ENCODE data around the gene IL13. TPM values are rescaled to one million over a fixed set of nuclear protein-coding genes. Genes with fewer than 3 reads are reported as not detected.
A peak's percentile ranks its signal among the peaks of the same experiment; 100 is the strongest.

Gene IL13
- total RNA-seq, 1 donor from 2014 or later = not detected

DNA sequence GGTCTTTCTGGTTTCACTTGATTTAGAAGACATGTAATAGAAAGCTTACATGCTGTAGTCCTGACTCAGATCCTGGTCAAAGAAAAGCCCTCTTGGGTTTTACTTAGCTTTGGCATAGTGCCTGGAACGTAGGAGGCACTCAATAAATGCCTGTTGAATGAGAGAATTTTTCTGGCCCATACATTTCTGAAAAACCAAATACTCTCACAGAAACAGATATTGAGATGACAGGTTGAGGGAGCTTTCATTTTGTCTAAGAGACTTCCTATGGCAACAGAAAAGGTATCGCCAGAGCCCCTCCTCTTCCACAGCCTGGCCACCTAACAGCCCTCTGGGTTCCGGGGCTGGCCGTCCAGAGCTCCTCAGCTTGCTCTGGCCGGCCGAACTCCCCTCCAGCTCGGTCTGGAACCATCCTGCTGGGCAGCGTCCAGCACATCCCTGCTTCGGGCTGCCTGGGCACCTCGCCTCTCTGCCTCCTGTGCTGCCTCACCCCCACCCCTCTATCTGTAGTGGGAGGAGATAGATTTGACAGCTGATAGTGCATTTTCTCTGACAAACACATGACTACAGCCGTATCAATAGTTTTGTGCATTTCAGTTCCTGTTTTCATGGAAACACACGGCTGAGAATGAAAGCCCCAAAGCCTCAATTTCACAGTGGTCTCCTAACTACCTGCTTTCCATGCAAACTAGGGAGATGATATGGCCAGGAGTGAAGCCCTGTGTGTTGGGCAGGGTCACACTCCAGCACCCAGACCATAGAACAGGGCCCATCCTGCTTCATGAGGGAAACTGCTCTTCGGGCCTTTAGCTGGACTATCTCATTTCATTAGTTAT lies 16.9 kb downstream of the IL13 start:
- Mint-ChIP-seq H3K27me3 (ENCODE audit: unreplicated experiment) (peaks cover 4% of the 10 kb centered on the region), H3K36me3 (ENCODE audit: unreplicated experiment) (peaks cover 6% of the 10 kb centered on the region), H3K9me3 (ENCODE audit: unreplicated experiment) (peaks cover 1% of the 10 kb centered on the region), H3K27ac (ENCODE audit: unreplicated experiment) (no peak overlapping the region), H3K4me1 (ENCODE audit: low read depth, unreplicated experiment) (peaks cover 27% of the 10 kb centered on the region), H3K4me3 (ENCODE audit: unreplicated experiment) (no peak overlapping the region)
- TF ChIP-seq CTCF (IDR thresholded peaks at IDR 0.05; ENCODE audit: partially characterized antibody, unreplicated experiment) = no peak
- no peak for DNase-seq

GRCh38 chr5:132675936-132676689 lies 18.1 kb downstream of the IL13 start:
- TF ChIP-seq CTCF (IDR thresholded peaks at IDR 0.05; ENCODE audit: partially characterized antibody, unreplicated experiment) = no peak
- H3K27me3 Mint-ChIP-seq (ENCODE audit: unreplicated experiment) = peaks cover 4% of the 10 kb centered on the region
- peaks cover 28% of the 10 kb centered on the region for H3K4me1 Mint-ChIP-seq (ENCODE audit: low read depth, unreplicated experiment)
- peaks cover 8% of the 10 kb centered on the region for H3K9me3 Mint-ChIP-seq (ENCODE audit: unreplicated experiment)
- no peak overlapping the region for H3K27ac Mint-ChIP-seq (ENCODE audit: unreplicated experiment)
- H3K4me3 Mint-ChIP-seq (ENCODE audit: unreplicated experiment) = no peak overlapping the region
- H3K36me3 Mint-ChIP-seq (ENCODE audit: unreplicated experiment) = peaks cover 15% of the 10 kb centered on the region
- no peak for DNase-seq

DNA sequence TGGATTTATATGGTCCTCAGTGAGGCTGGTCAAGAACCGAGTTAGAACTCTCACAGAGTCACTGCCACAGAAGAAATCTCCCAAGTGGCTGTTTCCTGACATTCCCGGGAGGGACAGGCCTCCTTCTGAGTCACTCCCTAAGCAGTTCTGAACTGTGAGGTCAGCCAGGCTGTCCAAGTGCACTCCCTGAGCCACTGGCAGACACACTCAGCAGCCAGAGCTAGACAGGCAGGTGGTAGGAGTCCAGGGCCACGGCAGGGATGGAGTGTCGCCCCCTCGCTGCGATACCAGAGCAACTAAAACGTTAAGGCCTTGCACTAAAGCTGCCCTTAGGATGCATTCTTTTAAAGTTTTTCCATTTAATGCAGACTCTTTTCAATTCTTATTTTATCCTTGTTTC lies 19.2 kb downstream of the IL13 start:
- H3K9me3 Mint-ChIP-seq (ENCODE audit: unreplicated experiment) = peaks cover 8% of the 10 kb centered on the region
- H3K4me1 Mint-ChIP-seq (ENCODE audit: low read depth, unreplicated experiment) = peaks cover 28% of the 10 kb centered on the region
- H3K27ac Mint-ChIP-seq (ENCODE audit: unreplicated experiment) = no peak overlapping the region
- no peak overlapping the region for H3K4me3 Mint-ChIP-seq (ENCODE audit: unreplicated experiment)
- peaks cover 16% of the 10 kb centered on the region for H3K36me3 Mint-ChIP-seq (ENCODE audit: unreplicated experiment)
- TF ChIP-seq CTCF (IDR thresholded peaks at IDR 0.05; ENCODE audit: partially characterized antibody, unreplicated experiment) = no peak
- peak; percentile 53 for DNase-seq
- peaks cover 7% of the 10 kb centered on the region for H3K27me3 Mint-ChIP-seq (ENCODE audit: unreplicated experiment)

DNA sequence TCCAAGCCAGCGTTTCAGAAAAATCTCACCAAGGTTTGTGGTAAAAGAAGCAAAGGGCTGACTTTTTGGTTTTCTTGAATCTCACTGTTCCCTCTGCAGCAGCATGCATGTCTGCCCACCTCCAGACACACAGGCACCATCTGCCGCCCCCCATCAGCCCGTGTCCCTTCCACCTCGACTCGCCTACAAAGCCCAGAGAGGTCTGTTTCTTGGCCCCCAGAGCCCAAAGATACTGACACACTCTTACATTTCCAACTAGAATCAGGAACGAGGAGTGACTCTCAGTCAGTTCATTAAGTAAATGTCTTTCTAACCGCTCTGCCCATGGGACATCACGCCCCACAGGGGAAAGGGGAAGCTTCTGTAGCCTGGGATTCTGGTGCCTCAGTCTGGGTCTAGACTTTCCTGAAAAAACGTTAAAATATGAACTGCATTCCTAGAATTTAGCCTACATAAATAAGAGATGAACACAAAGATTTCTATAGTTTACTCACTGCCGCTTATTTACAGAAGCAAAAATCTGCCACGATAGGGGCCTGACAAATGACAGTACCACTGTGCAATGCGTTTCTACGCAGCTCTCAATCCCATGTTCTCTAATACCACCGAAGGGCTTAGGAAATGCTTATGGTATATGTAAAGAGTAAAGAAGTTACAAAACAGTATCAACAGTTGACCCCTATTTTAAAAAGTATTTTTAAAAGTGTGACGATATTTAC lies 19.9 kb downstream of the IL13 start:
- peak overlapping the region; percentile 84 for H3K4me3 Mint-ChIP-seq (ENCODE audit: unreplicated experiment)
- H3K36me3 Mint-ChIP-seq (ENCODE audit: unreplicated experiment) = peaks cover 16% of the 10 kb centered on the region
- peak overlapping the region; percentile 89 for H3K27ac Mint-ChIP-seq (ENCODE audit: unreplicated experiment)
- H3K4me1 Mint-ChIP-seq (ENCODE audit: low read depth, unreplicated experiment) = peaks cover 28% of the 10 kb centered on the region
- H3K9me3 Mint-ChIP-seq (ENCODE audit: unreplicated experiment) = peaks cover 8% of the 10 kb centered on the region
- peak; percentile 46 for DNase-seq
- H3K27me3 Mint-ChIP-seq (ENCODE audit: unreplicated experiment) = peaks cover 7% of the 10 kb centered on the region
- TF ChIP-seq CTCF (IDR thresholded peaks at IDR 0.05; ENCODE audit: partially characterized antibody, unreplicated experiment) = no peak

All from glutamatergic neuron (in vitro differentiated cells).